Activated T-cell treated with anti-CD3 and anti-CD28 coated beads, Interleukin-2, amount 50 U/mL, for 1 hour (primary cell): ENCODE data around the gene IFNA21.
"Not testable (repeated sequence)": the region's sequence is repeated elsewhere in the genome, so short reads cannot be mapped to it uniquely, and the experiment has no call there.

Experiments used
- DNase-seq: peaks from one replicate; pipeline ENCODE4 v3.0.0-alpha.2; 2020

Gene IFNA21

GRCh38 chr9:21166560-21166959, at the start of gene IFNA21:
Gene IFNA21 (minus strand): TSS chr9:21166660. CDS start chr9:21166612, 48 bp downstream.
- DNase-seq: not testable (repeated sequence)

DNA sequence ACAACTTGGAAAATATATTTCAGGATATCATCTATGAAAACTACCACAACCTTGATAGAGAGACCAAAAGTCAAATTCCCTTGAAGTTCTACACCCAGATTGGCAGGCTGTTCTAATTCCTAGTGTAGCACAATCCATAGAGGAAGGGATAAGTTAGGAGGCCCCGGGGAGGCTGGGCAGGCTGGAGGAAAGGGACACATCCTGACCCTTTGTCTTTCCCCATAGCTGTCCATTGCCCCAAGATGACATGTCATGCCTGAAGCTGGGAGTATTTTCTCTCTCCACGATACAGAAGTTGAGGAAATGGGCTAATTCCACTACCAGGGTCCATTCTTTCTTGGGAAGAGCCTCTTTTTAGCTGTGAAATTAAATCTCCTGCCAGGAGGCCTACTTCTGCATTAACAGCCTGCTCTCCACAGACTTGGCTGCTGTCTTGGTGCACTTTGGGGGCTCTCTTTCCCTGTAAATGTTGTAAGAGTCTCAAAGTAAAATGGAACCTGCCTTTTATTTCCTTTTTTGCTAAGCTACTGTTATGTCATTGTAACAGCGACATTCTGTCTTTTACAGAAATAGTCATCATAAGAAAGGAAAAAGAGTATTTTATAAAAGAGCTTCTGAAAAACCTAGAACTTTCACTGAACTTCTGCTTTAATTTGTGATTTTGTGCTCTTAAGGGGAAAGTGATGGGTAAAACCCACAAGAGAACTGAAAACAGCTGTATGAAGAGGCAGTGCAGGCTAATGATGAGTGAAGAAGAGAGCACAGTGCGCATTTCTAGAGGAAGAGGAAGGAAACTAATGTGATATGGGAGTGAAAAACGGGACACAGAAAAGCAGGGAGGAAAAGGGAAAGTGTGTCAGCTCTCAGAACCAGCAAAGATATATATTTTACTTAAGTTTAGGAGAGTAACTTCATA, 47.2 kb upstream of the IFNA21 start:
- DNase-seq: not testable (repeated sequence)

GRCh38 chr9:21212160-21212559, 45.7 kb upstream of the IFNA21 start:
- DNase-seq: not testable (repeated sequence)

DNA sequence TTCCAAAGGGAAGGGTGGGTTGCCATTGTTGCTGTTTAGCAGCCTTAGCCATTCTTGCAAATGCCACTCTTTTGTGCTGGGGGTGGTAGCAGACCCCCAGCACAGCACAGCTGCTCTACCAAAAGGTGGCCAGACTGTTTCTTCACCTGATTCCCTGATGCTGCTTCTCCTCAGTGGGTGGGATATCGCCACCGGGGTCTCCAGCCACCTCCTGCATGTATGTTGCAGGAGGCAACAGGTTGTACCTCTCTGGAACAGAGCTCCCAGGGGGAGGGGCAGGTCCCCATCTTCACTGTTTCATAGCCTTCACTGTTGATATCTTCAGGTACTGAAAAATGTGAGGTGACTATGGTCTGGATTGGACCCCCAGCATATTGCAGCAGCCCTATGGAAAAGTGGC, 44.3 kb upstream of the IFNA21 start:
- not testable (repeated sequence) for DNase-seq

- DNase-seq: no peak
Observed at GRCh38 chr9:21210311-21210710, 43.9 kb upstream of the IFNA21 start.

DNA sequence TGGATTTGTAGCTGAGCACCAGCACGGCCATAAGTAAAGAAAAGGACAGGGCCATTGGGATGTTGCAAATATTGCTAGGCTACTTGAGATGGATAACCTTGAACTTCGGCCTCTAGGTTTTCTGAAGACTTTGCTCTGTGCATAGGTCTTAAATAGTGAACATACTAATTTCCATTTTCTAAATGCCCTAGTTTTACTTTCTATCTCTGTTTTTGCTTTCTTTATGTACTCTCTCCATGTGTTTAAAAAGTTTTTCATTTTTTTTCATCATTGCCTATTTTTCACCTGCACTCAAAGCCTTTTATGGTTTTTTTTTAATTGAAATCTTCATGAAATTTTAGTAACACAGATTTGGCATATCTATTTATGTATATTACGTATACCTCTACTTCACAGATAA, 40.6 kb upstream of the IFNA21 start, which contains the start of gene IFNA10:
Gene IFNA10 (minus strand): TSS at position 101 of the 400 bp plus-strand sequence. CDS start 46 bp downstream, at position 55.
- DNase-seq: not testable (repeated sequence)

DNA sequence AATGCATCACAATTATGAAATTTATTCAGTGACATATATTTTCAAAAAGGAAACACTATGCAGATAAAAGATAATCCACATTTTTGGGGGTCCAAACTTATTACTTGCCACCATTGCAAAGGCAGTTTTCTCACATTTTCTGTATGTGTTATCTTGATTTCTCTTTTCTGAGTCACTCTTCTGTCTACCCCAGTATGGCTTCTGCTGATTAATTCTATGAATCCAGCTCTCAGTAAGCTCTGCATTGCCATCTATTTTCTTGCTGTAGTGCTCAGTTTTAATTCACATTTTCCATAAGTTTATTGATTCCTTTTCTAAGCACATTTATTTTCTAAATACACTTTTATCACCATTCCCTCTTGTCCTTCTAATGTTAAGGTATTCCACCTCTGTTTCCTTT, 38.7 kb upstream of the IFNA21 start:
- DNase-seq: no peak

GRCh38 chr9:21202105-21202504, 35.6 kb upstream of the IFNA21 start, which contains the start of gene IFNA7:
Gene IFNA7 (minus strand): TSS chr9:21202205. CDS start chr9:21202165, 40 bp downstream.
- DNase-seq: not testable (repeated sequence)

- not testable (repeated sequence) for DNase-seq
Observed at GRCh38 chr9:21194867-21195776, 28.7 kb upstream of the IFNA21 start.

DNA sequence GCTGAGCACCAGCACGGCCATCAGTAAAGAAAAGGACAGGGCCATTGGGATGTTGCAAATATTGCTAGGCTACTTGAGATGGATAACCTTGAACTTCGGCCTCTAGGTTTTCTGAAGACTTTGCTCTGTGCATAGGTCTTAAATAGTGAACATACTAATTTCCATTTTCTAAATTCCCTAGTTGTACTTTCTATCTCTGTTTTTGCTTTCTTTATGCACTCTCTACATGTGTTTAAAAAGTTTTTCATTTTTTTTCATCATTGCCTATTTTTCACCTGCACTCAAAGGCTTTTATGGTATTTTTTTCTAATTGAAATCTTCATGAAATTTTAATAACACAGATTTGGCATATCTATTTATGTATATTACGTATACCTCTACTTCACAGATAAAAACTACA, 21.0 kb upstream of the IFNA21 start, which contains the start of gene IFNA4:
Gene IFNA4 (minus strand): TSS at position 101 of the 400 bp plus-strand sequence. CDS start 56 bp downstream, at position 45.
- not testable (repeated sequence) for DNase-seq

- not testable (repeated sequence) for DNase-seq
Observed at GRCh38 chr9:21182810-21183736, 16.6 kb upstream of the IFNA21 start.

- no peak for DNase-seq
Observed at GRCh38 chr9:21174671-21175070, 8.2 kb upstream of the IFNA21 start.

DNA sequence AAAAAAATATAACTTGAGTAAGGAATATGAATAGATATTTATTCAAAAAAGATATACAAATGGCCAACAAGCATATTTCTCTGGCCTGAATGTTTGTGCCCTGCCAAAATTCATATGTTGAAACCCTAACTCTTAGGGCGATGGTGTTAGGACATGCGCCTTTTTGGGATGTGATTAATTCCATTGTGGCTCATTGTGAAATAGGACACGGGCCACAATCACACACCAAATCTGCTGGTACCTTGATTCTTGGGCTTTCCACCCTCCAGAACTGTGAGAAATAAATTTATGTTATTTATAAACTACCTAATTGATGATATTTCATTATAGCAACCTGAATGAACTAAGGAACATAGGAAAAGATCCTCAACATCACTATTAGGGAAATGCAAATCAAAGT, 5.7 kb upstream of the IFNA21 start:
- no peak for DNase-seq

DNA sequence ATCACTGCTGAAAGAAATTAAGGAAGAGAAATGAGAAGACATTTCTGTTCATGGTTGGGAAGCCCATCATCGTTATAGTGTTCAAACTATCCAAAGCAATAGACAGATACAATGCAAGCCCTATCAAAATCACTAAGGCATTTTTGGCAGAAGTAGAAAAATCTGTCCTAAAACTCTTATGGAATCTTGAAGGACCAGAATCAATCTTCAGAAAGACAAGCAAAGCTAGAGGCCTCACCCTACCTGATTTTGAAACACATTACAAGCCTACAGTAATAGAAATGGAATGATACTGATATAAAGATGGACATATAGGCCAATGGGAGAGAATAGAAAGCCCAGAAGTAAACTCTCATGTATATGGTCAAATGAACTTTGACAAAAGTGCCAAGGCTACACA, 4.9 kb upstream of the IFNA21 start:
- DNase-seq: no peak

DNA sequence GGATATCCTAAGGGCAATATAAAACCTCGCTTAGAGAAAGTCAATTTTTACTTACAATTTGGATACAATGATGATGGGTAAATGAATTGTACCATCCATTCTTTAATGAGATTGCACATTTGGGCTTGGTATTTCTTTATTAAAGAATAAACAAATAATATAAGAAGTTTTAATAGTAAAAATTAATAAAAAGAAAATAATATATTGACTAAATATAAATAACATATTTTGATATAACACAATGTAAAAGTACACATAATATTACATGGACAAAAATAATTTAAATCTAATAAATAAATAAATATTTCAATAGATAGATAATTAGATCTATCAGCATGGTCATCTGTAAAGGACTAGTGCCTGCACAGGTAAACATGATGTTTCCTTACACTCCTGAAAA, 944 bp downstream of the IFNA21 start:
- no peak for DNase-seq

DNA sequence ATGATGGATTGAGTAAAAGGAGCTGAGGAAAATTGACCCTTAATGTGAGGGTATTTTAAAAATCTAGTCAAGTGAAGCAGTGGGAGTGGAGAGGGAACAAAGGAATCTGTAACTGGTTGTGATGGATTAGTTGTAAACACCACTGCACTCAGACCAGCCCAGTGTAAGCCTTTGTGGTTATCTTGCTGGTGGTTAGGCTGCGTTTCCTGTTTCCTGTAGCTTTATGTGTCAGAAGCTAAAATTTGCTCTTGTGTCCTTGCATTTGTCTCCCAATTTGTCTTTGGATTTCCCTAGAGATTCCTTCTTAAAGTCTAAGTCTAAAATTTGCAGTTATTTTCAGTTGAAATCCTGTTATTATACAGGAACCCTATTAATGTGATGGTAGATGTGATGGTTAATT, 6.3 kb downstream of the IFNA21 start:
- no peak for DNase-seq

DNA sequence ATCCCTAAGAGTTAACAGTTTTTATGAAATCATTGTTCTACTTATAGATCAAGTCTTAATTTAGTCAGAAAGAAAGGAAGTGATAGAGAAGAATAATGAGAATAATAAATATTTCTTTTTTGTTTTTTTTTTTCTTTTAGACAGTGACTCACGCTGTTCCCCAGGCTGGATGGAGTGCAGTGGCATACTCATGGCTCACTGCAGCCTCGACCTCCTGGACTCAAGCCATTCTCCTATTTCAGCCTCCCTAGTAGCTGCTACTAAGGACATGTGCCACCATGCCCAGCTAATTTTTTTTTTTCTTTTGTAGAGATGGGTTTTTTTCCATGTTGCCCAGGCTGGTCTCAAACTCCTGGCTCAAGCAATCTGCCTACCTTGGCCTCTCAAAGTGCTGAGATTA, 11.0 kb downstream of the IFNA21 start:
- no peak for DNase-seq

- DNase-seq: no peak
Observed at GRCh38 chr9:21154018-21154608, 12.3 kb downstream of the IFNA21 start.

- DNase-seq: no peak
Observed at GRCh38 chr9:21153336-21154017, 13.0 kb downstream of the IFNA21 start.

DNA sequence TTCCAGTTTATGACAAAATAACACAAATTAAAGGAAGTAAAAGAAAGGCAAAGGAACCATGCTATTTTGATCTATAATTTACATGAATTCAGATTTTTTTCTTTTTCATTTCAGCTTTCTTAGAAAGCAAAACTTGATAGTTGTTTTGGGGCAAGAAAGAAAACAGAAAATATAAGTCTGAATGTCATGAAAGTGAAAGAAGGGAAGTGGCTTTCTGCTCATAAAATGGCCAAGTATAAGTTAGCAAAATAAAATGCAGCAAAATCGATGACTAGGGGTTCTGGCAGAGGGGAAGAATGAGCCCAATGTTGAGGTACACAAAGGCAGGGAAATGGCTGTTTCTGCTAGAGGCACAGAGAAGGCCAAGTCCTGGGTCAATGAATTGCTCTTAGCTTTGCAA, 21.9 kb downstream of the IFNA21 start:
- DNase-seq: no peak

DNA sequence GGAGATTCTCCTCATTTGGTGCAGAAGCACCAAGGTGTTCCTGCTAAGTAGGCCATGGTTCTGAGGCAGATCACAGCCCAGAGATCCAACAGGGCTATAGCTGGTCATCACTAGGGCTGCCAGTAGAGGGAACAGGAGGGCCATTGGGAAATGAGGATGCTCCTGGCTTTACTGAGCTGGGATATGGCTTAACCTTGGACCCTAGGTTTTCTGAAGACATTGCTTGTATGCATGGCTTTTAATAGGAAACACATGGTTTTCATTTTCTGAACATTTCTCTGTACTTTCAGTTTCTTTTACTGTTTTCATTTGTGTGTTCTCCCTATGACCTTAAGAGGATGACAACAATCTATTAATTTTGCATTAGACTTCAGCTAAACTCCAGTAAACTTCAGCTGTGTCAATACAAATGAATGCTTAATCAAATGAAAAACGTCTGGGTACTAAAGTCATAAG, 25.0 kb downstream of the IFNA21 start, which contains the start of gene IFNW1:
Gene IFNW1 (minus strand): TSS at position 406 of the 456 bp plus-strand sequence. CDS start 262 bp downstream, at position 144.
- no peak for DNase-seq
